H9 (cell line): Measurements from ENCODE around the gene MPP2. TPM values are rescaled to one million over a fixed set of nuclear protein-coding genes. Genes with fewer than 3 reads are reported as not detected.

Source experiments
- DNase-seq: peaks from one replicate; pipeline ENCODE4 v3.0.0-alpha.2; 2017
- H2AFZ ChIP-seq: one replicate; pipeline ENCODE4 v1.6.1; 2013; ENCODE audit warnings: mild to moderate bottlenecking, low read length, control low read depth, moderate library complexity
- H2AK5ac ChIP-seq: 2 replicates; pipeline ENCODE4 v1.6.1; 2013; ENCODE audit warnings: low read length, control low read depth, mixed read lengths; ENCODE audit not compliant: insufficient read length
- H2BK120ac ChIP-seq: one replicate; pipeline ENCODE4 v1.6.1; 2013; ENCODE audit warnings: low read depth, mild to moderate bottlenecking, low read length, control low read depth, inconsistent platforms; ENCODE audit not compliant: poor library complexity, severe bottlenecking
- H2BK12ac ChIP-seq: 2 replicates; pipeline ENCODE4 v1.6.1; 2013; ENCODE audit warnings: low read length, control low read depth, mixed read lengths, low read depth; ENCODE audit not compliant: insufficient read length
- H2BK15ac ChIP-seq: 2 replicates; pipeline ENCODE4 v1.6.1; 2013; ENCODE audit warnings: low read depth, low read length, control low read depth
- H2BK20ac ChIP-seq: one replicate; pipeline ENCODE4 v1.6.1; 2013; ENCODE audit warnings: low read depth, mild to moderate bottlenecking, low read length, control low read depth, inconsistent platforms; ENCODE audit not compliant: poor library complexity, severe bottlenecking
- H2BK5ac ChIP-seq: 2 replicates; pipeline ENCODE4 v1.6.1; 2013; ENCODE audit warnings: low read length, control low read depth, mixed read lengths; ENCODE audit not compliant: insufficient read length
- H3K14ac ChIP-seq: 2 replicates; pipeline ENCODE4 v1.6.1; 2013; ENCODE audit warnings: low read length, control low read depth; ENCODE audit not compliant: insufficient read depth
- H3K18ac ChIP-seq: 2 replicates; pipeline ENCODE4 v1.6.1; 2013; ENCODE audit warnings: low read depth, mild to moderate bottlenecking, mixed read lengths, low read length, control low read depth; ENCODE audit not compliant: insufficient read length
- H3K23ac ChIP-seq: 2 replicates; pipeline ENCODE4 v1.6.1; 2013; ENCODE audit warnings: low read length, control low read depth, mixed read lengths, low read depth; ENCODE audit not compliant: insufficient read length
- H3K23me2 ChIP-seq: 2 replicates; pipeline ENCODE4 v1.6.1; 2013; ENCODE audit warnings: low read depth, mild to moderate bottlenecking, mixed read lengths, low read length, control low read depth; ENCODE audit not compliant: insufficient read length, poor library complexity, severe bottlenecking
- H3K27ac ChIP-seq: 2 replicates; pipeline ENCODE4 v1.5.1; 2013; ENCODE audit warnings: low read length, control low read depth, mixed read lengths, low read depth; ENCODE audit not compliant: insufficient read length
- H3K27me3 ChIP-seq: 2 replicates; pipeline ENCODE4 v1.6.1; 2013; ENCODE audit warnings: low read length, control low read depth, inconsistent platforms; ENCODE audit not compliant: insufficient read depth
- H3K4ac ChIP-seq: 2 replicates; pipeline ENCODE4 v1.6.1; 2013; ENCODE audit warnings: low read depth, mild to moderate bottlenecking, control low read depth, inconsistent platforms, low read length, moderate library complexity
- H3K4me1 ChIP-seq: 2 replicates; pipeline ENCODE4 v1.6.1; 2013; ENCODE audit warnings: low read length, control low read depth, inconsistent platforms; ENCODE audit not compliant: insufficient read depth
- H3K4me2 ChIP-seq: 2 replicates; pipeline ENCODE4 v1.6.1; 2013; ENCODE audit warnings: low read length, control low read depth, mixed read lengths; ENCODE audit not compliant: insufficient read length, insufficient read depth
- H3K56ac ChIP-seq: 2 replicates; pipeline ENCODE4 v1.6.1; 2013; ENCODE audit warnings: low read depth, mild to moderate bottlenecking, mixed read lengths, low read length, control low read depth; ENCODE audit not compliant: insufficient read length
- H3K79me1 ChIP-seq: 2 replicates; pipeline ENCODE4 v1.6.1; 2013; ENCODE audit warnings: low read depth, mild to moderate bottlenecking, moderate library complexity, low read length, control low read depth, inconsistent platforms; ENCODE audit not compliant: insufficient read depth, poor library complexity, severe bottlenecking
- H3K79me2 ChIP-seq: 2 replicates; pipeline ENCODE4 v1.6.1; 2013; ENCODE audit warnings: low read length, control low read depth, inconsistent platforms; ENCODE audit not compliant: insufficient read depth
- H3K9ac ChIP-seq: 2 replicates; pipeline ENCODE4 v1.6.1; 2013; ENCODE audit warnings: low read length, control low read depth, mixed read lengths; ENCODE audit not compliant: insufficient read length; ENCODE audit errors: extremely low read depth
- H3K9me3 ChIP-seq: one replicate; pipeline ENCODE4 v1.6.1; 2013; ENCODE audit warnings: low read depth, low read length, inconsistent platforms; ENCODE audit not compliant: control insufficient read depth
- H3T11ph ChIP-seq: one replicate; pipeline ENCODE4 v1.6.1; 2013; ENCODE audit warnings: mild to moderate bottlenecking, low read length, control low read depth, inconsistent platforms
- H4K20me1 ChIP-seq: one replicate; pipeline ENCODE4 v1.6.1; 2013; ENCODE audit not compliant: control insufficient read depth, insufficient read length, insufficient read depth
- H4K5ac ChIP-seq: 2 replicates; pipeline ENCODE4 v1.6.1; 2013; ENCODE audit warnings: low read depth, mild to moderate bottlenecking, mixed read lengths, low read length, control low read depth; ENCODE audit not compliant: insufficient read length
- H4K8ac ChIP-seq: replicated peaks from 2 replicates; pipeline ENCODE4 v1.6.1; 2013; ENCODE audit warnings: low read length, control low read depth, mixed read lengths, low read depth; ENCODE audit not compliant: insufficient read length
- H4K91ac ChIP-seq: 2 replicates; pipeline ENCODE4 v1.6.1; 2013; ENCODE audit warnings: low read depth, mild to moderate bottlenecking, moderate library complexity, mixed read lengths, low read length, control low read depth; ENCODE audit not compliant: insufficient read length
- H3K27ac Mint-ChIP-seq, 3 experiments: 2 replicates in 2 of 3; 3 replicates in 1 of 3; pipeline ENCODE4 v1.8.0; 2020 to 2021; ENCODE audit warnings: mixed read lengths in 3 of 3, mild to moderate bottlenecking in 1 of 3, moderate library complexity in 1 of 3
- H3K27me3 Mint-ChIP-seq: 2 replicates; pipeline ENCODE4 v1.8.0; 2021; ENCODE audit warnings: low read depth, mild to moderate bottlenecking, moderate library complexity, mixed read lengths
- H3K36me3 Mint-ChIP-seq, 3 experiments: 2 replicates in 2 of 3; 3 replicates in 1 of 3; pipeline ENCODE4 v1.8.0; 2020 to 2021; ENCODE audit warnings: low read depth in 3 of 3, mixed read lengths in 3 of 3; ENCODE audit not compliant: insufficient read depth in 1 of 3
- H3K4me1 Mint-ChIP-seq, 2 experiments: 2 replicates each; pipeline ENCODE4 v1.8.0; 2020; ENCODE audit warnings: mixed read lengths in 2 of 2
- H3K4me3 Mint-ChIP-seq, 2 experiments: 2 replicates in 1 of 2; 3 replicates in 1 of 2; pipeline ENCODE4 v1.8.0; 2020 to 2021; ENCODE audit warnings: mild to moderate bottlenecking in 2 of 2, mixed read lengths in 2 of 2, moderate library complexity in 1 of 2
- H3K9me3 Mint-ChIP-seq, 2 experiments: 2 replicates in 1 of 2; 3 replicates in 1 of 2; pipeline ENCODE4 v1.8.0; 2020; ENCODE audit warnings: mild to moderate bottlenecking in 2 of 2, mixed read lengths in 2 of 2, moderate library complexity in 1 of 2
- WGBS: extraction: QIAGEN DNeasy Blood & Tissue Kit; methylation state at CpG from one replicate; pipeline ENCODE4 v1.1.7; 2013; ENCODE audit warnings: missing lambda C conversion rate, low lambda C conversion rate, mixed read lengths; ENCODE audit not compliant: insufficient read length; ENCODE audit errors: extremely low coverage; 5-methylcytosine and 5-hydroxymethylcytosine counted together
- total RNA-seq: library from RNA; stranded (reverse); gene quantifications from 2 replicates; pipeline ENCODE4 v1.2.1, GENCODE V29; 2021
- TF ChIP-seq, protein P1 (sequence below): fragments of 200-600 bp; sonication (generic); conservative IDR thresholded peaks from 3 replicates; pipeline ENCODE4 v1.8.0; 2021; ENCODE audit warnings: antibody characterized with exemption, mild to moderate bottlenecking

The MPP2 gene
- total RNA-seq, 1 experiment from 2014 or later = 16.3 TPM

DNA sequence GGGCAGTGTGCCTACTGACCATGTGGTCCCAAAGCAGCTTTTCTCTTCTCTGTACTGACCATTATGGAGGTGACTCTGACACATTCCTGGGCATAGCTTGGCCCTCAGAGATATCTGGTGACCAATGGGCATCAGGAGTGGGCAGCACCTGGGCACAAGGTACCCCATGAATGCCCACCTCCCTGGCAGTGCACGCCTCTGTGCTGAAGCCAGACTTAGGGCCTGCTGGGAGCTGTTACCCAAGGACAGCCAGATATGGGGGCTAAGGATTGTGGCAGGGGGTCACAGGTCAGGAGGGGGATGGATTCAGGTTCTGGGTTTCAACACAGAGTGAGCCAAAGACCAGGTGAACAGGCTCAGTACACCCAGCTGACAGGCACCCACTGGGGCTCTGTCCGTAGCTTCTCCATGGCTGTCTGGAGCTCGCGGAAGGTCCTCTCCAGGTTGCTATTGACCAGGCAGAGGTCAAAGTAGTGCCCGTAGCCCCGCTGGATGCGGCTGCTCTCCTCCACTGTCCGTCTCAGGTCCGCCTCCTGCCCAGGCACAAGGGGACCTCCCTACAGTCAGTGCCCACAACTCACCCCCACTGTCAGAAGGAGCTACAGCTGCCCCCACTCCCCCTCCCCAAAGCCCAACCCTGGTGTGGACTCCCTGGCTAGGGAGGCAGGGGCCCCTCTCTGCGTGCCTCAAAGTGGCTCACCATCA, 29.7 kb downstream of the MPP2 start:
- Histone ChIP-seq H2AFZ (no peak overlapping the region), H2AK5ac (no peak overlapping the region), H2BK15ac (no peak overlapping the region), H3K23ac (no peak overlapping the region), H3K4me1 (peaks cover 3% of the 10 kb centered on the region; the same call in 1 of the 2 replicates), H3K27ac (no peak overlapping the region), H4K20me1 (peaks cover 4% of the 10 kb centered on the region), H3K27me3 (no peaks in the 10 kb centered on the region), H3K79me1 (no peaks in the 10 kb centered on the region), H3K79me2 (no peaks in the 10 kb centered on the region), H3K9me3 (no peaks in the 10 kb centered on the region), H4K91ac (no peak overlapping the region), H4K8ac (no peak overlapping the region), H4K5ac (no peak overlapping the region), H2BK20ac (no peak overlapping the region), H3T11ph (no peak overlapping the region), H3K23me2 (no peaks in the 10 kb centered on the region), H3K56ac (no peak overlapping the region), H3K9ac (no peak overlapping the region), H2BK120ac (no peak overlapping the region), H3K4ac (no peak overlapping the region), H2BK12ac (no peak overlapping the region), H3K14ac (no peak overlapping the region), H3K4me2 (no peak overlapping the region), H2BK5ac (no peak overlapping the region), H3K18ac (no peak overlapping the region)
- H3K9me3 Mint-ChIP-seq = no peaks in the 10 kb centered on the region
- H3K4me1 Mint-ChIP-seq = peaks cover 13 to 14% of the 10 kb centered on the region in 2 experiments
- no peak for DNase-seq
- no peak overlapping the region for H3K27ac Mint-ChIP-seq
- no CpG with 5 or more reads among the region's 10 CpGs for WGBS
- H3K27me3 Mint-ChIP-seq = peaks cover 3% of the 10 kb centered on the region
- TF ChIP-seq, protein P1, sequence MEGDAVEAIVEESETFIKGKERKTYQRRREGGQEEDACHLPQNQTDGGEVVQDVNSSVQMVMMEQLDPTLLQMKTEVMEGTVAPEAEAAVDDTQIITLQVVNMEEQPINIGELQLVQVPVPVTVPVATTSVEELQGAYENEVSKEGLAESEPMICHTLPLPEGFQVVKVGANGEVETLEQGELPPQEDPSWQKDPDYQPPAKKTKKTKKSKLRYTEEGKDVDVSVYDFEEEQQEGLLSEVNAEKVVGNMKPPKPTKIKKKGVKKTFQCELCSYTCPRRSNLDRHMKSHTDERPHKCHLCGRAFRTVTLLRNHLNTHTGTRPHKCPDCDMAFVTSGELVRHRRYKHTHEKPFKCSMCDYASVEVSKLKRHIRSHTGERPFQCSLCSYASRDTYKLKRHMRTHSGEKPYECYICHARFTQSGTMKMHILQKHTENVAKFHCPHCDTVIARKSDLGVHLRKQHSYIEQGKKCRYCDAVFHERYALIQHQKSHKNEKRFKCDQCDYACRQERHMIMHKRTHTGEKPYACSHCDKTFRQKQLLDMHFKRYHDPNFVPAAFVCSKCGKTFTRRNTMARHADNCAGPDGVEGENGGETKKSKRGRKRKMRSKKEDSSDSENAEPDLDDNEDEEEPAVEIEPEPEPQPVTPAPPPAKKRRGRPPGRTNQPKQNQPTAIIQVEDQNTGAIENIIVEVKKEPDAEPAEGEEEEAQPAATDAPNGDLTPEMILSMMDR = no peak
- no peak overlapping the region for H3K4me3 Mint-ChIP-seq
- peaks cover 5 to 12% (median 11%) of the 10 kb centered on the region in 3 experiments; a peak in 5 of 7 replicates for H3K36me3 Mint-ChIP-seq
